GM12891 (cell line): ENCODE data around the gene LMNA.
"Not testable (repeated sequence)": the region's sequence is repeated elsewhere in the genome, so short reads cannot be mapped to it uniquely, and the experiment has no call there.

Experiments
- DNase-seq: peaks from one replicate; pipeline ENCODE4 v3.0.0; 2011; ENCODE audit warnings: low spot score; ENCODE audit not compliant: insufficient read length
- FAIRE-seq: peaks from 2 replicates; lab custom pipeline; 2011; peaks lifted over from hg19 to GRCh38; lab: Jason Lieb, UNC
- PAX5 ChIP-seq: IDR thresholded peaks from 2 replicates; pipeline ENCODE4 v1.6.1; 2011; ENCODE audit warnings: low read length, moderate library complexity, mild to moderate bottlenecking; ENCODE audit not compliant: insufficient read depth, severe bottlenecking
- POLR2A ChIP-seq: IDR thresholded peaks from 2 replicates; pipeline ENCODE4 v1.6.1; 2011; ENCODE audit warnings: low read depth, low read length, control low read depth
- POLR2AphosphoS5 ChIP-seq: IDR thresholded peaks from 2 replicates; pipeline ENCODE4 v1.6.1; 2011; ENCODE audit warnings: low read depth, low read length, control low read depth
- POU2F2 ChIP-seq: IDR thresholded peaks from 2 replicates; pipeline ENCODE4 v1.6.1; 2011; ENCODE audit warnings: low read depth, mild to moderate bottlenecking, control low read depth, low read length, moderate library complexity
- SPI1 ChIP-seq: IDR thresholded peaks from 2 replicates; pipeline ENCODE4 v1.6.1; 2011; ENCODE audit warnings: low read depth, low read length, control low read depth
- TAF1 ChIP-seq: IDR thresholded peaks from 2 replicates; pipeline ENCODE4 v1.6.1; 2011; ENCODE audit warnings: low read depth, low read length, control low read depth

Gene LMNA

DNA sequence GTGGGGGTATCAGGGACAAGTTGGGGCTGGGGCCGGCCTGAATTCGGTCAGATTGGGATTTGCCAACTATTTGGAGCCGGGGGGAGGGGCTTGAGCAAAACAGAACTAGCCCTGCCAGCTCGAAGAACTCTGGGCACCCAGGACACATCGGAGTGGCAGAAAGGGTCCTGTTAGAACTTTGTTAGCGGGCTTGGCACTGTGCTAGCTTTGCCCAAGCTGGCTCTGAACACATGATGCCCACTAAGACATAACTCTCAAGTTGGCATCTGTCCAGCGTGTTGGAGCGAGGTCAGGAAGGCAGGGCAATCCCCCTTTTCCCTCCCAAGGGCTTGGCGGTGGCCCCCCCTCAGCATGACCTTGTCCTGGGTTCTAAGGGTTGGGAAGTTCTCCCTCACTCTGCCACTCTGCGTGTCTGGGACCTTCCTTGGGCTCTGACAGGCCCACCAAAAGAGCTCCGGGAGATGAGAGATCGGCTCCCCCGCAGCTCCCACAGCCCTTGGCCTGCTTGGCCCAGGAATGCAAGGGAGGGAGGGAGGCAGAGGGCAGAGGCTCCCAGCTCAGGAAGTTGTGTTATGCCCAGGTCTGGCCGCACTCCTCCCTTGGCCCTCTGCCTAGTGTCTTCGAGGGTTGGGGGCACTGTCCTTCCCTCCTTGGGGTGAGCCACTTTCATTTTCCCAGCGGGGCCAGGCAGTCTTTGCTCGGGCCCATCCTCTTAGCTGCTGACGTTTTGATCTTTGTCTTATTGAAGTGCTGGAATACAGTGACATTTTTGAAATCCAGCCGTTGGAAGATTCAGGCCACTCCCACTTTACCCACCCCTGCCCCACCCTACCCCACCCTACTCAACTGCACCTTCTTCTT lies 1.2 kb downstream of the LMNA start:
- TF ChIP-seq PAX5, result no peak
- no peak for TF ChIP-seq SPI1
- no peak for TF ChIP-seq TAF1
- TF ChIP-seq POLR2A, result no peak
- TF ChIP-seq POLR2AphosphoS5, result no peak
- FAIRE-seq, result no peak
- DNase-seq, result no peak

DNA sequence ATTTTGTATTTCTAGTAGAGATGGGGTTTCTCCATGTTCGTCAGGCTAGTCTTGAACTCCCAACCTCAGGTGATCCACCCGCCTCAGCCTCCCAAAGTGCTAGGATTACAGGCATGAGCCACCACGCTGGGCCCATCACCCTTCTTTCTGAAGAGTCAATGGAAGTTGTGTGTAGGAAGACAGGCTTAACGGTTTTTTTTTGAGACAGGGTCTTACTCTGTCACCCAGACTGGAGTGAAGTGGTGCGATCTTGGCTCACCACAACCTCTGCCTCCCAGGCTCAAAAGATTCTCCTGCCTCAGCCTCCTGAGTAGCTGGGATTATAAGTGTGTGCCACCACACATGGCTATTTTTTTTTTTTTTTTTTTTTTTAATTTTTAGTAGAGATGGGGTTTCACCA lies 2.2 kb downstream of the LMNA start:
- not testable (repeated sequence) for FAIRE-seq, DNase-seq

DNA sequence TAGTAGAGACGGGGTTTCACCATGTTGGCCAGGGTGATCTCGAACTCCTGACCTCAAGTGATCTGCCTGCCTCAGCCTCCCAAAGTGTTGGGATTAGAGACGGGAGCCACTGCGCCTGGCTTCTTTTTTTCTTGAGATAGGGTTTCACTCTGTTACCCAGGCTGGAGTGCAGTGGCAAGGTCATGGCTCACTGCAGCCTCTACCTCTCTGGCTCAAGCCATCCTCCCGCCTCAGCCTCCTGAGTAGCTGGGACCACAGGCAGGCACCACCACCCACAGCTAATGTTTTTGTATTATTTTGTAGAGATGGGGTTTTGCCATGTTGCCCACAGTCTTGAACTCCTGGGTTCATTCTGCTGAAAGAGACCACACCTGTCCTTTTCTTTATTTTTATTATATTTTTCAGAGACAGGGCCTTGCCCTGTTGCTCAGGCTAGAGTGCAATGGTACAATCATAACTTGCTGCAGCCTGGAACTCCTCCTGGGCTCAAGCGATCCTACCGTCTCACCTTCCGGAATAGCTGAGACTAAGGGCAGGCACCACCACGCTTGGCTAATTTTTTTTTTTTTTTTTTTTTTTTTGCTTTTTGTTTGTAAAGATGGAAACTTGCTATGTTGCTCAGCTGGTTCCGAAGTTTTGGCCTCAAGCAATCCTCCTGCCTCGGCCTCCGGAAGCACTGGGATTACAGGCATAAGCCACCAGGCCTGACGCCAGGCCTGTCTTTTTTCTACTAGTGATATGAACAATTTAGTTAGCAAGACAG lies 3.1 kb downstream of the LMNA start:
- TF ChIP-seq POLR2AphosphoS5 (no peak), POLR2A (no peak), POU2F2 (no peak), SPI1 (no peak), TAF1 (no peak), PAX5 (no peak)
- FAIRE-seq (no peak), DNase-seq (no peak)

DNA sequence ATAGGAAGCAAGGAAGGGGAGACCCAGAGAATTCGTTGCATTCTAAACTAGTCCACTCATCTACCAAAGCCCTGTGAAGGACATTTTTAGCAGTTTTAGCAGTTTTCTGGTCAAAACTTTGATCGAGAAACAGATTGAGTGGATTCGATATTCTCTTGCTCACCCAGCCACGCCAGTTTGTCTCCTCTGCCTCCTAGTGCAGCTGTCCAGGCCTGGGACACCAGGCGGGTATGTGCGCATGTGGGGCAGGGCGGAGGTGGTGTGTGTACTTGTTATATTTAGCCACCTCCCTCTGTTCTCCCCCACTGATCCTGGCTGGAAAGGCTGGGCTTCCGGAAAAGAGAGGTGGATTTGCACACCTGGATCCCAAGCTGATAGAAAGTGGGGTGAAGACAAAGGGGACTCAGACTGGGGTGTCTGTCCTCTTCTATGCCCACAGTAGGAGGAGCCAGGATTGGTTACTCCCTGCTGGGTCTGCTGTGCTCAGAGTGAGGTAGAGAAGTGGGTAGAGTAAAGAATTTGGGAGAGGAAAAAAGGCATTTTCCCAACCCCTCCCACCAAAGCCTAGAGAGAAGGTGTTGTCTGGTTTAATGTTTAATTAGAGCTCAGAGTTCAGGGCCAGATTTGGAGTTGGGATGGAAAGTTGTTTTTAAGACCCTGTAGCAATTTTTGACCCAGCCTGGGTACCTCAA lies 3.8 kb downstream of the LMNA start:
- TF ChIP-seq TAF1 (no peak), PAX5 (no peak), POLR2A (no peak), POU2F2 (no peak), POLR2AphosphoS5 (no peak), SPI1 (no peak)
- no peak for FAIRE-seq

DNA sequence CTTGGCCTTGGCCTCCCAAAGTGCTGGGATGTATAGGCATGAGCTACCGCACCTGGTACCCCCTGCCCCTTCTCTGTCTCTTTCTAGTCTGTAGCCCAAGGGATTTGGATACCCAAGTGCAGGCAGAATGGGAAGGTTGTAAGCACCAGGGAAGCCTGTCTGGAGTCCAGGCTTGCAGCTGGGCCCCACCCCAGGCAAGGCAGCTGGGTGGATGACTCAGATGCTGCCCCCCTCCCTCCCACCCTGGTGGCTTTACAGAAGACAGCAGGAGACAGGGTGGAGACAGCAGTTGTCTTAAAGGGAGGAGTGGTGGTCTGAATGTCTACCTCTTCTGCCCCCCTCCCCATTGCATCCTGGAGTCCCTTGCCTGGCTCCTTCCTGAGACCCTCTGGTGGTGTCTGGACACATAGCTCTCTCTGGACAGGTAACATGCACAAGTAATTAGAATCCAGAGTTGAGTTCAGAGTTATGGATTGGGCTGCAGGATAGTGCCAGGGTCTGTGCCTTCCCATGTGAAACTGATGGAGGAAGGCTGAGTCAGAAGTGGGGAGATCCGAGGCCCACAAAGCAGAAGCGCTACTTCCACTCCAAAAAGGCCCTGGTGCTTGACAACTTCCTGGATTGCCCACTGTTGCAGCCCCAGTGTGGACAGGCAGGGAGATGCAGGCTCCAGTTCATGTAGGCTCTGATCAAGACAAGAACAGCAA lies 5.1 kb downstream of the LMNA start:
- no peak for TF ChIP-seq POLR2A
- peak; percentile 81 for TF ChIP-seq SPI1
- DNase-seq (no peak), FAIRE-seq (no peak)

More for the DNA sequence above, 3.8 kb downstream of the LMNA start:
- no peak for DNase-seq

DNA sequence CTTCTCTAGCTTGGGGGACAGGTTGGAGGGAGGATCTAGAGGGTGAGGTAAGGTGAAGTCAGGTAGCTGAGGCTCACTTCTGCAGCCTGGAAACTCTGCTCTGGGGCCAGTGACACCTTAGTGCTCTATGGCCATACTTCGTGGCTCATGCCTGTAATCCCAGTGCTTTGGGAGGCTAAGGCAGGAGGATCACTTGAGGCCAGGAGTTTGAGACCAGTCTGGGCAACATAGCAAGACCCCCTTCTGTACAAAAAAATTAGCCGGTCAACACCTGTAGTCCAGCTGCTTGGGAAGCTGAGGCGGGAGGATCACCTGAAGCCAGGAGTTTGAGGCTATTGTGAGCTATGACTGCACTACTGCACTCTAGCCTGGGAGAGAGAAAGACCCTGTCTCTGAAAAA lies 5.8 kb downstream of the LMNA start:
- FAIRE-seq (no peak), DNase-seq (no peak)
- no peak for TF ChIP-seq POLR2A
- no peak for TF ChIP-seq POU2F2
- no peak for TF ChIP-seq SPI1
- TF ChIP-seq POLR2AphosphoS5, result no peak
- TF ChIP-seq PAX5, result no peak
- no peak for TF ChIP-seq TAF1

DNA sequence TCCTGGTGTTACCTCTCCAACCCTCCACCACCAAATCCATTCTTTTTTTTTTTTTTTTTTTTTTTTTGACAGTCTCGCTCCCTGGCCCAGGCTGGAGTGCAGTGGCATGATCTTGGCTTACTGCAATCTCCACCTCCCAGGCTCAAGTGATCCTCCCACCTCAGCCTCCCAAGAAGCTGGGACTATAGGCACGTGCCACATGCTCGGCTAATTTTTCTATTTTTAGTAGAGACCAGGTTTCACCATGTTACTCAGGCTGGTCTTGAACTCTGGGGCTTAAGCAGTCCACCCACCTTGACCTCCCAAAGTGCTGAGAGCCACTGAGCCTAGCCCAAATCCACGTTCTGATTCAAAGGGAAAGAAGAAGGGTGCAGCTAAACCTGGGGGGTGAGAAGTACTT lies 6.5 kb downstream of the LMNA start:
- DNase-seq, FAIRE-seq: not testable (repeated sequence)

DNA sequence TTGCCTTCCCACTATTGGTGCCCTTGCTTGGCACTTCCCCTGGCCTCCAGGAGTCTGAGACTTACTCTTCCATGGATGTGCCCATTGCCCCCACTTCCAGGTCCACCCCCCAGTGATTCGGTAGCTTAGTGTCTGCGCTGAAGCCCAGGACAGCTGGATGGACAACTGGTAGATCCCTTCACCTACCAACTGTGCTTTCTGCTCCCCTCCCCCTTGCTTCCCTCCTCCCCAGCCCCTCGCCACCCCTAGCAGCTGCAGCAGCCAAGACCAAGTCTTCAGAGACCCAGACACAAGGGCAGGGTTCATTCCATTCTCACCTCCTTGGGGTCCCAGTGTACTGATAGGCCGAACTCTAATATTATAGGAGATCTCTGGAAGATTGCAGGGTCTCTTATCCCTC lies 6.9 kb downstream of the LMNA start:
- FAIRE-seq (no peak), DNase-seq (no peak)
- TF ChIP-seq POLR2AphosphoS5 (no peak), SPI1 (no peak), PAX5 (no peak), TAF1 (no peak), POLR2A (no peak)

DNA sequence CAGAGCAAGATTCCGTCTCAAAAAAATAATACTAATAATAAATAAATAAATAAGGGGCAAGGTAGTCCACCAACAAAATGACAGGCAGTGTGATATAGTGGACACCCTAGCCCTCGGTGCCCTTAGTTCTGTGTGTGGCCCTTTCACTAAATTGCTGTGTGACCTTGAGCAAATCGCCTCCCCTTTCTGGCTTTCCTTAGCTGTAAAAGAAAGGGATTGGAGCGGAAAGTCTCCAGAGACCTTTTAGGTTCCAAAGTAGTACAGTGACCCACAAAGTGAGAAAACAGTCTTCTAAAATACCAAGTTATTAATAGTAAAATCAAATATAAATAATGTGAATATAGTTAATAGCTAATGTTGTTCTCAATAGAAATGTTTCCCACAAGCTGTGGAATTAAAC lies 7.6 kb downstream of the LMNA start:
- DNase-seq (no peak), FAIRE-seq (no peak)
- no peak for TF ChIP-seq POU2F2
- TF ChIP-seq POLR2AphosphoS5, result no peak
- TF ChIP-seq TAF1, result no peak
- no peak for TF ChIP-seq SPI1
- no peak for TF ChIP-seq PAX5
- no peak for TF ChIP-seq POLR2A
